Measurements from ENCODE around the gene BCAN. TPM values are rescaled to one million over a fixed set of nuclear protein-coding genes. Genes with fewer than 3 reads are reported as not detected.

The BCAN gene
- total RNA-seq, 3 donors from 2014 or later (not counting 1 experiment from before 2014, with no cell fraction given) = 0.18 to 0.25 (median 0.19) TPM

DNA sequence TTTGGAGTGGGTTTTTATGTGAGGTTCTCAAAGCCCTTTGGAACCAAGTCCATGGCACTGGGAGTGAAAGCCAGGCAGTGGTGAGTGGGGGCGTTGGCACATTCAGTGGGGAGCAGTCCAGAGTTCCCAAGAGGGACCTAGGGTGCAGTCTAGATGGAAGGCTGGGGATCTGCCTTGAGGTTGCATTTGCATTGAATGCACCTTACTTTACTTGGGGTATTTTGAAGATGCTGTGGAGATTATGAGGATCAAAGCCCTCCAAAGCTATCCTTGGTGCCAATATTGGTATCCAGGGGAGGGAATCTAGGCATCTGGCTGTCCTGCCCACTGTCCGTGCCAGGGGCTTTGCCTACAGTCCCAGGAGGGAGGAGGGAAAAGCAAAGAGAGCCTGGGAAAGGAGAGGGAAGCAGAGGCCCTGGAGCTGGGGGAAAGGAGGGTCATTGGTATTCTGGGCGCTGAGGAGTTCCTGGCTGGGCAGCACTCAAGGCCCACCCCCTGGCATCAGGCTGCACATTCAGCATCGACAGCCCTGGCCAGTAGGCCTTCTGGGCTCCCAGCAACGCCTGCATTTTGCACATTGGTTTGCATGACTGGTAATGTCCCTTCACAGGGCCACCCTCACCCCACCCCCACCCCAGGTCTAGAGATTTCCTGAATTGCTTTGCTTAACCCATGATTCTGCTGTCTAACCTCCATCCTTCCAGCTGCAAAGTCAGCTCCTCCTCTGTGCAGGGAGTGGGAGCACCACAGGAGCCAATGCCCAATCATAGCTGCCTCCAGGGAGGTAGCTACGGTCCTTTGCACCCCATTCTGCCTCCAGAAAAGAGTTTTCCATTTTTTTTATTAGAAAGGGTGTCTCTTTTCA, 843 bp upstream of the BCAN start:
- no peak for TF ChIP-seq CTCF (IDR thresholded peaks at IDR 0.05)
- ATAC-seq (peak in 1 of 3 donors; percentile 18), DNase-seq (no peak)
- H3K4me1 ChIP-seq (ENCODE audit: control insufficient read depth, insufficient read depth, low read length) = peaks cover 24% of the 10 kb centered on the region
- peaks cover 8 to 21% of the 10 kb centered on the region in 2 donors for H3K4me1 Mint-ChIP-seq
- no peaks in the 10 kb centered on the region for H3K9me3 ChIP-seq (ENCODE audit: control insufficient read depth, insufficient read depth, low read length)
- H3K27ac Mint-ChIP-seq = no peak overlapping the region
- no peaks in the 10 kb centered on the region for H3K36me3 ChIP-seq (ENCODE audit: control insufficient read depth, insufficient read depth, low read length)
- WGBS (ENCODE audit: insufficient coverage) = 39% methylated on average over 6 of the region's 6 CpGs
- H3K9me3 Mint-ChIP-seq = no peaks in the 10 kb centered on the region
- H3K27me3 ChIP-seq (ENCODE audit: control insufficient read depth, insufficient read depth, low read length) = peaks cover 45% of the 10 kb centered on the region
- H3K36me3 Mint-ChIP-seq = no peaks in the 10 kb centered on the region
- intact Hi-C loops (cut with micrococcal nuclease) = no loop called here
- H3K4me3 Mint-ChIP-seq = peak overlapping the region; percentile 60
- no peak overlapping the region for H3K4me3 ChIP-seq (ENCODE audit: low read length)
- H3K27me3 Mint-ChIP-seq (ENCODE audit: low read depth in 2 of 2) = peaks cover 69 to 81% of the 10 kb centered on the region in 2 donors
- H3K27ac ChIP-seq (ENCODE audit: low read length) = no peak overlapping the region

GRCh38 chr1:156642265-156643048, 540 bp downstream of the BCAN start:
- TF ChIP-seq CTCF (IDR thresholded peaks at IDR 0.05) = no peak
- Histone ChIP-seq H3K4me3 (ENCODE audit: low read length) (no peak overlapping the region), H3K27me3 (ENCODE audit: control insufficient read depth, insufficient read depth, low read length) (peaks cover 52% of the 10 kb centered on the region), H3K9me3 (ENCODE audit: control insufficient read depth, insufficient read depth, low read length) (no peaks in the 10 kb centered on the region), H3K36me3 (ENCODE audit: control insufficient read depth, insufficient read depth, low read length) (no peaks in the 10 kb centered on the region), H3K27ac (ENCODE audit: low read length) (no peak overlapping the region), H3K4me1 (ENCODE audit: control insufficient read depth, insufficient read depth, low read length) (peaks cover 24% of the 10 kb centered on the region)
- ATAC-seq = peak; percentile 1 to 35 (median 18)
- WGBS (ENCODE audit: insufficient coverage) = 21% methylated on average over 40 of the region's 40 CpGs
- intact Hi-C loops (cut with micrococcal nuclease) = no loop called here
- Mint-ChIP-seq H3K27me3 (ENCODE audit: low read depth in 2 of 2) (peaks cover 71 to 78% of the 10 kb centered on the region in 2 donors), H3K9me3 (no peaks in the 10 kb centered on the region), H3K27ac (no peak overlapping the region), H3K4me1 (peaks cover 8 to 21% of the 10 kb centered on the region in 2 donors), H3K4me3 (peak overlapping the region; percentile 72), H3K36me3 (no peaks in the 10 kb centered on the region)
- no peak for DNase-seq

DNA sequence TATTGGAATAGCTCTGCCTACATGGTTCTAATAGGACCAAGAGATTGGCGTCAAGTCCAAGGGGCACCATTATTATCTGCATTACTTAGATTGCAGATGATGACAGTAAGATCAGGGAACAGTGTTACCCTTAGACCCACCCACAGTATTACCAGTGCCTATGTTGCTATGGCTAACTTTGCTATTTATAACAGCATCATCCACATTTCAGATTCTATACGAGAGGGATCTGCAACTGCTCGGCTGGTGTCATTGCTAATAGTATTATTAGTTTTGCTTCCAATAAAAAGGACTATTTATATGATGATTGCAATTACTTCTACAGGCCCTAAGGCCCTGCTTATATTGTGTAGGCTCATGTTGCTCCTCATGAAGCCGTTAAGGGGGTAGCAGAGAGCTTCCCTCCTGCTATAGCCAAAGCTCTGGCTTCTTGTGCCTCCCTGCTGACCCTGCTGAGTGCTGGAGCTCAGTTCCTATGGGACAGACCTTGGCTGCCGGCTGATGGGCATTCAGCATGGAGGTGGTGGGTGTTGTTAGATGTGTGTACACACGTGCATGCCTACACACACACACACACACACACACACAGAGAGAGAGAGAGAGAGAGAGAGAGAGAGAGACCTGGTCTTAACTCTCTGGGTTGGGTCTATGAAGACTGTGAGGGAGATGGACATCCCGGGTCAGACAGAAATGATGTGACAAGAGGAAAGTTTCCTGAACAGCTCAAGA, 1.3 kb downstream of the BCAN start:
- ATAC-seq (no peak), DNase-seq (no peak)
- Mint-ChIP-seq H3K27ac (no peak overlapping the region), H3K9me3 (no peaks in the 10 kb centered on the region), H3K27me3 (ENCODE audit: low read depth in 2 of 2) (peaks cover 67 to 83% of the 10 kb centered on the region in 2 donors), H3K4me1 (peaks cover 8 to 21% of the 10 kb centered on the region in 2 donors), H3K4me3 (peak overlapping the region; percentile 72), H3K36me3 (no peaks in the 10 kb centered on the region)
- H3K36me3 ChIP-seq (ENCODE audit: control insufficient read depth, insufficient read depth, low read length) = no peaks in the 10 kb centered on the region
- WGBS (ENCODE audit: insufficient coverage) = 47% methylated on average over 2 of the region's 7 CpGs
- peaks cover 54% of the 10 kb centered on the region for H3K27me3 ChIP-seq (ENCODE audit: control insufficient read depth, insufficient read depth, low read length)
- no peak overlapping the region for H3K27ac ChIP-seq (ENCODE audit: low read length)
- no peak for TF ChIP-seq CTCF (IDR thresholded peaks at IDR 0.05)
- no peak overlapping the region for H3K4me3 ChIP-seq (ENCODE audit: low read length)
- intact Hi-C loops (cut with micrococcal nuclease) = no loop called here
- H3K9me3 ChIP-seq (ENCODE audit: control insufficient read depth, insufficient read depth, low read length) = no peaks in the 10 kb centered on the region
- H3K4me1 ChIP-seq (ENCODE audit: control insufficient read depth, insufficient read depth, low read length) = peaks cover 24% of the 10 kb centered on the region

Measured in natural killer cell (primary cell).